Measurements from ENCODE around the gene MYH11. TPM values are rescaled to one million over a fixed set of nuclear protein-coding genes. Genes with fewer than 3 reads are reported as not detected.

MYH11 gene
- total RNA-seq, 2 donors from 2014 or later, result 0.09 to 0.29 TPM

GRCh38 chr16:15849209-15849981 lies 7.4 kb downstream of the MYH11 start:
- H3K27me3 Mint-ChIP-seq (ENCODE audit: insufficient read depth), result peaks cover 33% of the 10 kb centered on the region
- no peaks in the 10 kb centered on the region for H3K9me3 ChIP-seq (ENCODE audit: control insufficient read depth, low read length)
- no peaks in the 10 kb centered on the region for H3K4me1 Mint-ChIP-seq
- no peaks in the 10 kb centered on the region for H3K36me3 ChIP-seq (ENCODE audit: control insufficient read depth, insufficient read depth, low read length)
- H3K27ac ChIP-seq (ENCODE audit: low read depth, low read length), result no peak overlapping the region
- no peak for DNase-seq
- TF ChIP-seq, protein P1, sequence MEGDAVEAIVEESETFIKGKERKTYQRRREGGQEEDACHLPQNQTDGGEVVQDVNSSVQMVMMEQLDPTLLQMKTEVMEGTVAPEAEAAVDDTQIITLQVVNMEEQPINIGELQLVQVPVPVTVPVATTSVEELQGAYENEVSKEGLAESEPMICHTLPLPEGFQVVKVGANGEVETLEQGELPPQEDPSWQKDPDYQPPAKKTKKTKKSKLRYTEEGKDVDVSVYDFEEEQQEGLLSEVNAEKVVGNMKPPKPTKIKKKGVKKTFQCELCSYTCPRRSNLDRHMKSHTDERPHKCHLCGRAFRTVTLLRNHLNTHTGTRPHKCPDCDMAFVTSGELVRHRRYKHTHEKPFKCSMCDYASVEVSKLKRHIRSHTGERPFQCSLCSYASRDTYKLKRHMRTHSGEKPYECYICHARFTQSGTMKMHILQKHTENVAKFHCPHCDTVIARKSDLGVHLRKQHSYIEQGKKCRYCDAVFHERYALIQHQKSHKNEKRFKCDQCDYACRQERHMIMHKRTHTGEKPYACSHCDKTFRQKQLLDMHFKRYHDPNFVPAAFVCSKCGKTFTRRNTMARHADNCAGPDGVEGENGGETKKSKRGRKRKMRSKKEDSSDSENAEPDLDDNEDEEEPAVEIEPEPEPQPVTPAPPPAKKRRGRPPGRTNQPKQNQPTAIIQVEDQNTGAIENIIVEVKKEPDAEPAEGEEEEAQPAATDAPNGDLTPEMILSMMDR (conservative IDR thresholded peaks at IDR 0.05), result no peak
- H3K36me3 Mint-ChIP-seq (ENCODE audit: low read depth), result no peaks in the 10 kb centered on the region
- no peak overlapping the region for H3K27ac Mint-ChIP-seq
- H3K4me1 ChIP-seq (ENCODE audit: control insufficient read depth, insufficient read depth, low read length), result no peaks in the 10 kb centered on the region
- H3K4me3 ChIP-seq (ENCODE audit: low read length), result no peak overlapping the region
- peaks cover 38% of the 10 kb centered on the region for H3K27me3 ChIP-seq (ENCODE audit: control insufficient read depth, insufficient read depth, low read length, poor library complexity, severe bottlenecking)
- H3K9me3 Mint-ChIP-seq, result no peaks in the 10 kb centered on the region
- H3K9ac ChIP-seq (ENCODE audit: extremely low read depth, low read length, poor library complexity, severe bottlenecking), result no peak overlapping the region
- 87 to 92% methylated on average over 12 of the region's 12 CpGs for WGBS, 2 experiments (ENCODE audit: insufficient coverage in 1 of 2, insufficient read length in 1 of 2)
- no peak overlapping the region for H3K4me3 Mint-ChIP-seq

DNA sequence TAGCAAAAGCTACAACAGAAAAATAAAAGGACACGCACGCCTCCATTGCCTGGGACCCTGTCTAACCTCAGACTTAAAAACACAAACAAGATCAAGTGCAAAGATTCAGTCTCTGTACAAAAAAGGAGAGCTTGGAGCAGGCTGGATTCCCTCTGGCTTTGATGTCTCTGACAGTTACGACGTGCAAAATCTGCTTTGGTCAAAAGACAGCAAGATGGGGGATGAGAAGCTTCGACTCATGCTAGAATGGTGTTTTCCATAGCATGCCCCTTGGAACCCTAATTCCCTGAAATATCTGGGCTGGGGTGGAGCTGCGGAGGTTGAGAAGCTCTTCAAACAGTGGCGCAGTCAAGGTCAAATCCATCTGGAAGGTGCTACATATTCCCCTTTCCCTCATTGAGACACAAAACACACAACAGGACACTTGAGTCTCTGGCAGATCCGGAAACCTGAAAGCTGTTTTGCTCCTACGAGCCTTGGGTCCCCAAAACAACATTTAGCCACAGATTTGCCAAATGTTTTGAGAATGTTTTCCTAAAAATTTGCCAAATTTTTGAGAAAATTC lies 9.1 kb downstream of the MYH11 start:
- H3K36me3 ChIP-seq (ENCODE audit: control insufficient read depth, insufficient read depth, low read length), result no peaks in the 10 kb centered on the region
- peaks cover 22% of the 10 kb centered on the region for H3K27me3 Mint-ChIP-seq (ENCODE audit: insufficient read depth)
- no peaks in the 10 kb centered on the region for H3K9me3 ChIP-seq (ENCODE audit: control insufficient read depth, low read length)
- H3K27me3 ChIP-seq (ENCODE audit: control insufficient read depth, insufficient read depth, low read length, poor library complexity, severe bottlenecking), result peaks cover 23% of the 10 kb centered on the region
- H3K4me3 Mint-ChIP-seq, result no peak overlapping the region
- H3K27ac ChIP-seq (ENCODE audit: low read depth, low read length), result no peak overlapping the region
- H3K27ac Mint-ChIP-seq, result no peak overlapping the region
- H3K9me3 Mint-ChIP-seq, result no peaks in the 10 kb centered on the region
- WGBS, 2 experiments (ENCODE audit: insufficient coverage in 1 of 2, insufficient read length in 1 of 2), result 87 to 97% methylated on average over 7 to 9 of the region's 9 CpGs
- H3K9ac ChIP-seq (ENCODE audit: extremely low read depth, low read length, poor library complexity, severe bottlenecking), result no peak overlapping the region
- H3K4me1 ChIP-seq (ENCODE audit: control insufficient read depth, insufficient read depth, low read length), result no peaks in the 10 kb centered on the region
- TF ChIP-seq, protein P1 (conservative IDR thresholded peaks at IDR 0.05), result no peak
- H3K4me3 ChIP-seq (ENCODE audit: low read length), result no peak overlapping the region
- no peak for DNase-seq
- H3K36me3 Mint-ChIP-seq (ENCODE audit: low read depth), result no peaks in the 10 kb centered on the region
- H3K4me1 Mint-ChIP-seq, result no peaks in the 10 kb centered on the region

DNA sequence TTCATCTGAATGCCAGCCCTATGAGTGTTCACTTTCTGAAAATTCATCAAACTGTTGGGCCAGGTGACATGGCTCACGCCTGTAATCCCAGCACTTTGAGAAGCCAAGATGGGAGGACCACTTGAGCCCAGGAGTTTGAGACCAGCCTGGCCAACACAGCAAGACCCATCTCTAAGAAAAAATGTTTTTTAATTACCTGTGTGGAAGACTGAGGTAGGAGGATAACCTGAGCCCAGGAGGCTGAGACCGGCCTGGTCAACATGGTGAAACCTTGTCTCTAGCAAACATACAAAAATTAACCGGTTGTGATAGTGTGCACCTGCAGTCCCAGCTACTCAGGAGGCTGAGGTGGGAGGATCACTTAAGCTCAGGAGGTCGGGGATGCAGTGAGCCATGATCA lies 10.3 kb downstream of the MYH11 start:
- no peak overlapping the region for H3K9ac ChIP-seq (ENCODE audit: extremely low read depth, low read length, poor library complexity, severe bottlenecking)
- no peak overlapping the region for H3K27ac ChIP-seq (ENCODE audit: low read depth, low read length)
- DNase-seq, result no peak
- Mint-ChIP-seq H3K4me1 (no peaks in the 10 kb centered on the region), H3K27me3 (ENCODE audit: insufficient read depth) (peaks cover 26% of the 10 kb centered on the region), H3K36me3 (ENCODE audit: low read depth) (no peaks in the 10 kb centered on the region), H3K4me3 (no peak overlapping the region), H3K27ac (no peak overlapping the region), H3K9me3 (no peaks in the 10 kb centered on the region)
- no peak overlapping the region for H3K4me3 ChIP-seq (ENCODE audit: low read length)
- H3K4me1 ChIP-seq (ENCODE audit: control insufficient read depth, insufficient read depth, low read length), result no peaks in the 10 kb centered on the region
- no peaks in the 10 kb centered on the region for H3K9me3 ChIP-seq (ENCODE audit: control insufficient read depth, low read length)
- TF ChIP-seq, protein P1 (conservative IDR thresholded peaks at IDR 0.05), result no peak
- H3K27me3 ChIP-seq (ENCODE audit: control insufficient read depth, insufficient read depth, low read length, poor library complexity, severe bottlenecking), result peaks cover 12% of the 10 kb centered on the region
- H3K36me3 ChIP-seq (ENCODE audit: control insufficient read depth, insufficient read depth, low read length), result no peaks in the 10 kb centered on the region
- 83 to 90% methylated on average over 4 of the region's 4 CpGs for WGBS, 2 experiments (ENCODE audit: insufficient coverage in 1 of 2, insufficient read length in 1 of 2)
